AG04450 (cell line): ENCODE data around the gene RAPGEF5. TPM values are rescaled to one million over a fixed set of nuclear protein-coding genes. Genes with fewer than 3 reads are reported as not detected.

Experiments used
- CTCF ChIA-PET: fragments of 300-600, 350-600 bp; formaldehyde crosslinking; extraction: SDS; loops from one replicate; lab custom pipeline; 2022; ENCODE audit warnings: antibody characterized with exemption, inconsistent platforms; lab: Charles Lee
- POLR2A ChIA-PET: fragments of 350-600 bp; formaldehyde crosslinking; extraction: SDS; loops from one replicate; lab custom pipeline; 2021; ENCODE audit warnings: antibody characterized with exemption, inconsistent platforms; lab: Yijun Ruan, JAX
- DNase-seq: peaks from one replicate; pipeline ENCODE4 v3.0.0-alpha.2; 2011; ENCODE audit warnings: low read depth, low spot score
- H3K27ac ChIP-seq: one replicate; pipeline ENCODE4 v1.5.1; 2012; ENCODE audit warnings: low read depth, low read length, control low read depth
- H3K27me3 ChIP-seq: one replicate; pipeline ENCODE4 v1.6.0; 2012; ENCODE audit warnings: low read length; ENCODE audit not compliant: control insufficient read depth, insufficient read depth
- H3K4me3 ChIP-seq: 2 replicates; pipeline ENCODE4 v1.5.1; 2011; ENCODE audit warnings: mild to moderate bottlenecking, low read depth, low read length, control low read depth
- H3K9me3 ChIP-seq: 2 replicates; pipeline ENCODE4 v1.5.1; 2012; ENCODE audit warnings: low read length; ENCODE audit not compliant: control insufficient read depth, insufficient read depth
- polyA plus RNA-seq: library from polyadenylated mRNA; depleted of rRNA; stranded (reverse); fragments of >200 nt; gene quantifications from 2 replicates; pipeline ENCODE4 v1.2.3, GENCODE V29; 2011
- TF ChIP-seq, protein P1 (sequence below): IDR thresholded peaks from 2 replicates; pipeline ENCODE4 v1.5.1; 2011; ENCODE audit warnings: low read depth, low read length, control low read depth, inconsistent platforms

Gene RAPGEF5
- polyA plus RNA-seq, 1 experiment = 0.16 TPM

DNA sequence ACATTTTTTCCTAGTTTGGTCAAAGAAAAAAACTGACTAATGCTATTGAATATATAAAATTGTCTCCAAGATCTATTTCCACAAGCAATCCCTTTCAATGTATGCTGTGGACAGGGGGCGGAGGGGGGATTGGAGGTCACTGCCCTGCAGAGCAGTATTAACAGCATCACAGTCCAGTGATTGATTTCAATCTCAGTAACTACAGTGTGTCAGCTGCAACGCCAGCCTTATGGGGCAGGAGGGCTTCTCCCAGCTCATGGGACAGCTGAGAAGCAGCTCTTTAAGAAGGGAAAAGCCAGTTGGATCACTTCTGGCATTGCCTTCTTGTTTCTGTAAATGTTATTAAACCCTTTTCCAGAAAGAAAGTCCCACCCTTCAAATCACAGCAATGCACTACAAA, 65.0 kb downstream of the RAPGEF5 start:
- H3K9me3 ChIP-seq = no peaks in the 10 kb centered on the region
- ChIA-PET POLR2A (no interaction called here), CTCF (interaction anchor here (1.4 to 1.5 kb wide), 2 partner anchors 182 to 188 kb away, joined by 5 to 7 read pairs; no protein-coding TSS in a partner anchor)
- TF ChIP-seq, protein P1, sequence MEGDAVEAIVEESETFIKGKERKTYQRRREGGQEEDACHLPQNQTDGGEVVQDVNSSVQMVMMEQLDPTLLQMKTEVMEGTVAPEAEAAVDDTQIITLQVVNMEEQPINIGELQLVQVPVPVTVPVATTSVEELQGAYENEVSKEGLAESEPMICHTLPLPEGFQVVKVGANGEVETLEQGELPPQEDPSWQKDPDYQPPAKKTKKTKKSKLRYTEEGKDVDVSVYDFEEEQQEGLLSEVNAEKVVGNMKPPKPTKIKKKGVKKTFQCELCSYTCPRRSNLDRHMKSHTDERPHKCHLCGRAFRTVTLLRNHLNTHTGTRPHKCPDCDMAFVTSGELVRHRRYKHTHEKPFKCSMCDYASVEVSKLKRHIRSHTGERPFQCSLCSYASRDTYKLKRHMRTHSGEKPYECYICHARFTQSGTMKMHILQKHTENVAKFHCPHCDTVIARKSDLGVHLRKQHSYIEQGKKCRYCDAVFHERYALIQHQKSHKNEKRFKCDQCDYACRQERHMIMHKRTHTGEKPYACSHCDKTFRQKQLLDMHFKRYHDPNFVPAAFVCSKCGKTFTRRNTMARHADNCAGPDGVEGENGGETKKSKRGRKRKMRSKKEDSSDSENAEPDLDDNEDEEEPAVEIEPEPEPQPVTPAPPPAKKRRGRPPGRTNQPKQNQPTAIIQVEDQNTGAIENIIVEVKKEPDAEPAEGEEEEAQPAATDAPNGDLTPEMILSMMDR = no peak
- no peaks in the 10 kb centered on the region for H3K27me3 ChIP-seq
- no peak overlapping the region for H3K27ac ChIP-seq
- no peak for DNase-seq
- H3K4me3 ChIP-seq = no peak overlapping the region

DNA sequence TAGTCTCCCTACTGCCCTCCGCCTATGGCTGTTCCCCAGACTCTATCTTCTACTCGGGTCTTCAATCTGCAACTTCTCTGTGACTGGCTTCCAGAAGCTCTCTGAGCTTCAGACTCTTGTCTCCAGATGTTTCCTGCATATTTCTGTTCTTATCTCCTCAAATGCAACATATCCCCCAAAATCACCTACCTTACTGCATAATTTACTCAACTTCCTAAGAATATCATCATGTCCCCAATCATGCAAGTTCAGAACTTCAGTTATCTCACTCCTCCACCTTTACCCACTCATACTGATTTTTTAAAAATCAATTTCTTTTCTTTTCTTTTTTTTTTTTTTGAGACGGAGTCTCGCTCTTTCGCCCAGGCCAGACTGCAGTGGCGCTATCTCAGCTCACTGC, 68.8 kb downstream of the RAPGEF5 start:
- Histone ChIP-seq H3K27ac (no peak overlapping the region), H3K4me3 (no peak overlapping the region), H3K9me3 (no peaks in the 10 kb centered on the region), H3K27me3 (no peaks in the 10 kb centered on the region)
- ChIA-PET POLR2A (no interaction called here), CTCF (no interaction called here)
- DNase-seq = no peak
- TF ChIP-seq, protein P1 = no peak

DNA sequence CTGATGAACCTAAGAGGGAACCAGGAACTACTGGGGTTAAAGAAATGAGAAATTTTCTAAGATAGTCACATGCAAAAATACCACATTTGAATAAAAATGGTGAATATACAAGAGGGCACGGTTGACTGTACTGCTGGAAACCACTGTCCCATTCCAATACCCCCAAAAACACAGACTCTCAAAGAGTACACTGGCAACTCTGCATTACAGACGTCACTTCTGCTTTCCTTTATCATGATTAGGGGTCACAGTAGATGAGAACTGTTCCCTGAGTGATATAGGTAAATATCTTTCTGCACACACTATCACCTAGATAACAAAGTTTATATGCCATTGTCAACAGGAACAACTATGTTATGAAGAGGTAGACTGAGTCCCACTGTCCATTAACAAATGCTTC, 69.5 kb downstream of the RAPGEF5 start:
- H3K27me3 ChIP-seq = no peaks in the 10 kb centered on the region
- no peak overlapping the region for H3K4me3 ChIP-seq
- DNase-seq = no peak
- H3K27ac ChIP-seq = no peak overlapping the region
- POLR2A ChIA-PET = no interaction called here
- CTCF ChIA-PET = no interaction called here
- H3K9me3 ChIP-seq = no peaks in the 10 kb centered on the region
- TF ChIP-seq, protein P1 = no peak

DNA sequence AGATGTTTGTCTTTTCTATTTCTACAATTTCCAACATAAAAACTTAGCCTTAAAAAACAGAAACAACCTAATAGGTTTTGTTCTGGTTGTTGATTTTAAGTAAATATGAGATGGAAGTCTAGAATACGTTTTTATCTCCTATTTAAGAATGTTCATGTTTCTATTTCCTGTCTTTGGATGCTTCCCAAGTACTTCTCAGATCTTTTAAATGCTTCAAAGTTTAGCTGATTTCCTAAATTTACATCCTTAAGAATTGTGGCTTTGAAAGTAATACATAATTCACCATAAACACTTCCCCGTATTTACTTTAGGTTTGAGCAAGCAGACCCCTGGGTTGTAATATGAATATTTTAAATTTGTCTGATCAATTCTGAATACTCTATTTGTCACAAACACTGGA, 70.5 kb downstream of the RAPGEF5 start:
- TF ChIP-seq, protein P1 = no peak

DNA sequence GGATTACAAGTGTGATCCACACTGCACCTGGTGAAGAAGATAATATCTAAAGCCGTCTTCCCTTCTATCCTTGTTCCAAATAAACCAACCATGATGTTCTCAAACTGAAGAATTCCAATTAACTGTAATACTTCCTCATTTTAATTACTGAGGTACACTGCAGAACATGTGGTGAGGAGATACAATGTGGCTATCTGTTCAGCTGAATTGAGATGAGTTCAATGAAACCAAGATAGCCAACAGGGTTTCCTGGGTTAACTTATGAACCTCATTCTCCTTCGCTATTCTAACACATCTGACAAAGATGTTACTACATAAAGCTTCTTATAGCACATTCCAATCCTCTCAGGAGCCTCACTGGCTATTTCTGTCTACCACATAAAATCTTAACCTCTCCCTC, 75.5 kb downstream of the RAPGEF5 start:
- POLR2A ChIA-PET = interaction anchor here (0.6 kb wide), 1 partner anchor 925 kb away, joined by 3 read pairs; no protein-coding TSS in a partner anchor
- no peak overlapping the region for H3K27ac ChIP-seq
- H3K4me3 ChIP-seq = no peak overlapping the region
- CTCF ChIA-PET = interaction anchor here (0.6 kb wide), 1 partner anchor 172 kb away, joined by 3 read pairs; no protein-coding TSS in a partner anchor
- no peak for DNase-seq
- TF ChIP-seq, protein P1 = no peak
- H3K9me3 ChIP-seq = no peaks in the 10 kb centered on the region
- H3K27me3 ChIP-seq = peaks cover 2% of the 10 kb centered on the region

More for the DNA sequence above, 70.5 kb downstream of the RAPGEF5 start:
- Histone ChIP-seq H3K4me3 (no peak overlapping the region), H3K27me3 (no peaks in the 10 kb centered on the region), H3K27ac (no peak overlapping the region), H3K9me3 (no peaks in the 10 kb centered on the region)
- ChIA-PET CTCF (no interaction called here), POLR2A (no interaction called here)
- no peak for DNase-seq
